NCI-H82 treated with DMSO at 0.1 percent for 48 hours (cell line): ENCODE results near the gene EIF2S3.
"Not testable (repeated sequence)": the region's sequence is repeated elsewhere in the genome, so short reads cannot be mapped to it uniquely, and the experiment has no call there.

Experiments used
- DNase-seq: peaks from one replicate; lab custom pipeline; 2025; ENCODE audit not compliant: unreplicated experiment; lab: John Stamatoyannopoulos, UW

The EIF2S3 gene

GRCh38 chrX:24049643-24050042 is 5.1 kb upstream of the EIF2S3 start:
- not testable (repeated sequence) for DNase-seq

GRCh38 chrX:24050522-24051318 is 4.0 kb upstream of the EIF2S3 start:
- DNase-seq = not testable (repeated sequence)

GRCh38 chrX:24055043-24055356 is 244 bp downstream of the EIF2S3 start:
- DNase-seq = no peak

GRCh38 chrX:24063488-24063887 is 8.7 kb downstream of the EIF2S3 start:
- no peak for DNase-seq

- no peak for DNase-seq
Measured at GRCh38 chrX:24069877-24070276, 15.1 kb downstream of the EIF2S3 start.

GRCh38 chrX:24079411-24079810 is 24.7 kb downstream of the EIF2S3 start:
- DNase-seq = no peak

GRCh38 chrX:24080245-24080644 is 25.5 kb downstream of the EIF2S3 start:
- not testable (repeated sequence) for DNase-seq

GRCh38 chrX:24080704-24081103 is 25.9 kb downstream of the EIF2S3 start:
- no peak for DNase-seq

GRCh38 chrX:24081661-24082154 is 27.0 kb downstream of the EIF2S3 start:
- DNase-seq = no peak

- DNase-seq = no peak
Measured at GRCh38 chrX:24082447-24082846, 27.7 kb downstream of the EIF2S3 start.

- DNase-seq = no peak
Measured at GRCh38 chrX:24085101-24085500, 30.3 kb downstream of the EIF2S3 start.

- no peak for DNase-seq
Measured at GRCh38 chrX:24090300-24091200, 35.8 kb downstream of the EIF2S3 start.

- DNase-seq = no peak
Measured at GRCh38 chrX:24093746-24094145, 39.0 kb downstream of the EIF2S3 start.

GRCh38 chrX:24097741-24098260 is 43.0 kb downstream of the EIF2S3 start:
- DNase-seq = no peak

- DNase-seq = no peak
Measured at GRCh38 chrX:24098932-24099331, 44.2 kb downstream of the EIF2S3 start.

- no peak for DNase-seq
Measured at GRCh38 chrX:24099394-24099793, 44.6 kb downstream of the EIF2S3 start.

GRCh38 chrX:24100713-24101112 is 46.0 kb downstream of the EIF2S3 start:
- DNase-seq = no peak

GRCh38 chrX:24110069-24110468 is 55.3 kb downstream of the EIF2S3 start:
- DNase-seq = no peak

- DNase-seq = no peak
Measured at GRCh38 chrX:24113181-24113580, 58.4 kb downstream of the EIF2S3 start.

- DNase-seq = no peak
Measured at GRCh38 chrX:24117258-24117657, 62.5 kb downstream of the EIF2S3 start.

- no peak for DNase-seq
Measured at GRCh38 chrX:24124244-24124799, 69.6 kb downstream of the EIF2S3 start.
